ENCODE data around the gene ADAMTS6.

The ADAMTS6 gene

GRCh38 chr5:65144136-65144871 lies 337.4 kb downstream of the ADAMTS6 start:
- no peak for DNase-seq (ENCODE audit: low spot score)

- DNase-seq (ENCODE audit: low spot score), result no peak
Measured at GRCh38 chr5:65142511-65143011, 339.2 kb downstream of the ADAMTS6 start.

- DNase-seq (ENCODE audit: low spot score), result no peak
Measured at GRCh38 chr5:65142016-65142415, 339.7 kb downstream of the ADAMTS6 start.

- no peak for DNase-seq (ENCODE audit: low spot score)
Measured at GRCh38 chr5:65141493-65141892, 340.2 kb downstream of the ADAMTS6 start.

GRCh38 chr5:65137631-65138030 lies 344.1 kb downstream of the ADAMTS6 start:
- DNase-seq (ENCODE audit: low spot score), result no peak

GRCh38 chr5:65133477-65134110 lies 348.1 kb downstream of the ADAMTS6 start:
- no peak for DNase-seq (ENCODE audit: low spot score)

- DNase-seq (ENCODE audit: low spot score), result no peak
Measured at GRCh38 chr5:65132386-65132785, 349.3 kb downstream of the ADAMTS6 start.

GRCh38 chr5:65128226-65128625 lies 353.5 kb downstream of the ADAMTS6 start:
- no peak for DNase-seq (ENCODE audit: low spot score)

GRCh38 chr5:65127161-65127901 lies 354.4 kb downstream of the ADAMTS6 start:
- no peak for DNase-seq (ENCODE audit: low spot score)

- DNase-seq (ENCODE audit: low spot score), result no peak
Measured at GRCh38 chr5:65126542-65127069, 355.1 kb downstream of the ADAMTS6 start.

GRCh38 chr5:65125591-65126541 lies 355.9 kb downstream of the ADAMTS6 start:
- DNase-seq (ENCODE audit: low spot score), result no peak

- no peak for DNase-seq (ENCODE audit: low spot score)
Measured at GRCh38 chr5:65121880-65122436, 359.8 kb downstream of the ADAMTS6 start.

- DNase-seq (ENCODE audit: low spot score), result no peak
Measured at GRCh38 chr5:65120371-65120967, 361.3 kb downstream of the ADAMTS6 start.

GRCh38 chr5:65117525-65117924 lies 364.2 kb downstream of the ADAMTS6 start:
- no peak for DNase-seq (ENCODE audit: low spot score)

- no peak for DNase-seq (ENCODE audit: low spot score)
Measured at GRCh38 chr5:65113771-65114170, 367.9 kb downstream of the ADAMTS6 start.

- no peak for DNase-seq (ENCODE audit: low spot score)
Measured at GRCh38 chr5:65111961-65112658, 369.6 kb downstream of the ADAMTS6 start.

GRCh38 chr5:65108786-65109743 lies 372.7 kb downstream of the ADAMTS6 start:
- no peak for DNase-seq (ENCODE audit: low spot score)

- no peak for DNase-seq (ENCODE audit: low spot score)
Measured at GRCh38 chr5:65105301-65105700, 376.4 kb downstream of the ADAMTS6 start.

GRCh38 chr5:65104831-65105230 lies 376.9 kb downstream of the ADAMTS6 start:
- DNase-seq (ENCODE audit: low spot score), result no peak

Measured in left forelimb (tissue), 1 donor.